CD14-positive monocyte (primary cell): ENCODE measurements around the gene TTLL13. TPM values are rescaled to one million over a fixed set of nuclear protein-coding genes. Genes with fewer than 3 reads are reported as not detected.

Experiments
- DNase-seq, 3 donors: peaks; one replicate each; pipeline ENCODE4 v3.0.0-alpha.2; 2011 to 2022
- H2AFZ ChIP-seq: 2 replicates; pipeline ENCODE4 v1.6.0; 2012; ENCODE audit warnings: mild to moderate bottlenecking, low read depth, low read length, inconsistent platforms; ENCODE audit not compliant: insufficient read depth, poor library complexity, severe bottlenecking
- H3K27ac ChIP-seq, 2 donors: 1 replicate in 1 of 2; 2 replicates in 1 of 2; pipeline ENCODE4 v1.5.1; 2012 to 2013; ENCODE audit warnings: low read length in 2 of 2, control low read depth in 1 of 2, inconsistent platforms in 1 of 2, low read depth in 1 of 2, mild to moderate bottlenecking in 1 of 2
- H3K27me3 ChIP-seq, 2 donors: one replicate each; pipeline versions ENCODE4 v1.6.0 to v1.6.1; 2011 to 2013; ENCODE audit warnings: low read length in 2 of 2; ENCODE audit not compliant: control insufficient read depth in 2 of 2, insufficient read depth in 2 of 2
- H3K36me3 ChIP-seq, 2 donors: replicated peaks in 1 of 2; 1 replicate in 1 of 2; 2 replicates in 1 of 2; pipeline versions ENCODE4 v1.5.1 to v1.6.1; 2012 to 2013; ENCODE audit warnings: low read length in 2 of 2, control low read depth in 1 of 2, inconsistent platforms in 1 of 2, mild to moderate bottlenecking in 1 of 2; ENCODE audit not compliant: insufficient read depth in 2 of 2, control insufficient read depth in 1 of 2
- H3K4me1 ChIP-seq, 2 donors: 1 replicate in 1 of 2; 2 replicates in 1 of 2; pipeline versions ENCODE4 v1.5.1 to v1.6.1; 2012 to 2013; ENCODE audit warnings: low read length in 2 of 2, control low read depth in 1 of 2, inconsistent platforms in 1 of 2, mild to moderate bottlenecking in 1 of 2, moderate library complexity in 1 of 2; ENCODE audit not compliant: insufficient read depth in 2 of 2, control insufficient read depth in 1 of 2
- H3K4me2 ChIP-seq: replicated peaks from 2 replicates; pipeline ENCODE3; 2012; ENCODE audit warnings: low read length, moderate library complexity, mild to moderate bottlenecking; ENCODE audit not compliant: poor library complexity, severe bottlenecking; ENCODE audit errors: extremely low read depth
- H3K4me3 ChIP-seq, 3 experiments: fragments of 200-600 bp in 1 of 3; sonication (generic) in 1 of 3; replicated peaks in 1 of 3; 1 replicate in 2 of 3; 2 replicates in 1 of 3; pipeline ENCODE4 v1.5.1; 2011 to 2013; ENCODE audit warnings: low read length in 3 of 3, mild to moderate bottlenecking in 3 of 3, control low read depth in 2 of 3, low read depth in 2 of 3, inconsistent platforms in 1 of 3, moderate library complexity in 1 of 3
- H3K79me2 ChIP-seq: 2 replicates; pipeline ENCODE4 v1.6.0; 2012; ENCODE audit warnings: mild to moderate bottlenecking, control low read depth, inconsistent platforms, low read length, moderate library complexity; ENCODE audit not compliant: insufficient read depth
- H3K9ac ChIP-seq: 2 replicates; pipeline ENCODE4 v1.6.0; 2017; ENCODE audit warnings: low read length, mild to moderate bottlenecking; ENCODE audit not compliant: insufficient read depth, poor library complexity, severe bottlenecking
- H3K9me3 ChIP-seq, 2 donors: replicated peaks in 1 of 2; 1 replicate in 1 of 2; 2 replicates in 1 of 2; pipeline versions ENCODE4 v1.5.1 to v1.6.1; 2012 to 2013; ENCODE audit warnings: low read length in 2 of 2, control low read depth in 1 of 2; ENCODE audit not compliant: control insufficient read depth in 1 of 2, insufficient read depth in 1 of 2
- H4K20me1 ChIP-seq: 2 replicates; pipeline ENCODE4 v1.6.0; 2012; ENCODE audit warnings: mild to moderate bottlenecking, low read length, control low read depth, moderate library complexity; ENCODE audit not compliant: insufficient read depth
- H3K27ac Mint-ChIP-seq, 7 donors: one replicate each; pipeline ENCODE4 v1.8.0; 2020; ENCODE audit warnings: mild to moderate bottlenecking in 7 of 7, mixed read lengths in 7 of 7, moderate library complexity in 6 of 7, inconsistent platforms in 2 of 7
- H3K27me3 Mint-ChIP-seq, 3 donors: one replicate each; pipeline ENCODE4 v1.8.0; 2021 to 2022; ENCODE audit warnings: low read depth in 3 of 3, mild to moderate bottlenecking in 3 of 3, mixed read lengths in 3 of 3, moderate library complexity in 3 of 3, inconsistent platforms in 1 of 3
- H3K36me3 Mint-ChIP-seq, 2 donors: one replicate each; pipeline ENCODE4 v1.8.0; 2020; ENCODE audit warnings: mixed read lengths in 2 of 2, inconsistent platforms in 1 of 2, mild to moderate bottlenecking in 1 of 2
- H3K4me1 Mint-ChIP-seq: one replicate; pipeline ENCODE4 v1.8.0; 2020; ENCODE audit warnings: mild to moderate bottlenecking, mixed read lengths
- H3K4me3 Mint-ChIP-seq, 2 donors: one replicate each; pipeline ENCODE4 v1.8.0; 2020; ENCODE audit warnings: mild to moderate bottlenecking in 2 of 2, mixed read lengths in 2 of 2, moderate library complexity in 1 of 2
- H3K9me3 Mint-ChIP-seq, 7 donors: one replicate each; pipeline ENCODE4 v1.8.0; 2020 to 2022; ENCODE audit warnings: mixed read lengths in 7 of 7, mild to moderate bottlenecking in 6 of 7, moderate library complexity in 6 of 7, inconsistent platforms in 2 of 7
- WGBS: methylation state at CpG from one replicate; pipeline ENCODE4 v1.1.5; 2013; ENCODE audit warnings: missing lambda C conversion rate; ENCODE audit not compliant: insufficient coverage; 5-methylcytosine and 5-hydroxymethylcytosine counted together
- intact Hi-C, 2 donors: fragments of 100-400 bp; cut with micrococcal nuclease; formaldehyde crosslinking; loops; one replicate each; pipeline versions ENCODE4 v1.15.0 to v1.15.1; 2023
- polyA plus RNA-seq, 3 donors: library from polyadenylated mRNA; depleted of rRNA in 1 of 3; unstranded in 2 of 3; stranded (reverse) in 1 of 3; fragments of 300-500 nt in 2 of 3; fragments of >200 nt in 1 of 3; fragmentation: Illumina TruSeq in 2 of 3; gene quantifications; 1 replicate in 2 of 3; 2 replicates in 1 of 3; pipeline ENCODE4 v1.2.3, GENCODE V29; 2012 to 2021
- TF ChIP-seq, protein P1 (sequence below): fragments of 200-600 bp; IDR thresholded peaks from one replicate; pipeline ENCODE4 v1.8.0; 2022; ENCODE audit warnings: antibody characterized with exemption, mild to moderate bottlenecking

TTLL13 gene
- polyA plus RNA-seq, 3 donors = 0.08 to 0.13 TPM; not detected in 1

DNA sequence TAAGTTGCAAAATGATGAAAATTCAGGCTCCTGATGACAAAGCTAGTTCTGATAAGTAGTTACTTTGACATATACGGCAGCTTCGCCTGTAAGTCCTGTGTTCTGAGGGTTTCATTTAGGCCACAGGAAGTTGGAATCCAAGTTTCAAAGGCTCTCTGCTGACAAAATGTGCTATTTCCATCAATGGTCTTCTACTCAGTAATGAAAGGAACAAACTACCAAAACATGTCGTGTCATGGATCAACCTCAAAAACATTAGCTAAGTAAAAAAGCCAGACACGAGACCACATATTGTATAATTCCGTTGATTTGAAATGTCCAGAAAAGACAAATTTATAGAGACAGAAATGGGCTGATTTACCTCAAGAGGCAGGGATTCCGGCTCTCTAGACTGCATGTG is 38.6 kb downstream of the TTLL13 start:
- H3K27me3 Mint-ChIP-seq = peaks cover 0 to 4% (median 0%) of the 10 kb centered on the region in 3 donors
- H3K4me2 ChIP-seq = no peak overlapping the region
- H3K27ac ChIP-seq = no peak overlapping the region
- TF ChIP-seq, protein P1, sequence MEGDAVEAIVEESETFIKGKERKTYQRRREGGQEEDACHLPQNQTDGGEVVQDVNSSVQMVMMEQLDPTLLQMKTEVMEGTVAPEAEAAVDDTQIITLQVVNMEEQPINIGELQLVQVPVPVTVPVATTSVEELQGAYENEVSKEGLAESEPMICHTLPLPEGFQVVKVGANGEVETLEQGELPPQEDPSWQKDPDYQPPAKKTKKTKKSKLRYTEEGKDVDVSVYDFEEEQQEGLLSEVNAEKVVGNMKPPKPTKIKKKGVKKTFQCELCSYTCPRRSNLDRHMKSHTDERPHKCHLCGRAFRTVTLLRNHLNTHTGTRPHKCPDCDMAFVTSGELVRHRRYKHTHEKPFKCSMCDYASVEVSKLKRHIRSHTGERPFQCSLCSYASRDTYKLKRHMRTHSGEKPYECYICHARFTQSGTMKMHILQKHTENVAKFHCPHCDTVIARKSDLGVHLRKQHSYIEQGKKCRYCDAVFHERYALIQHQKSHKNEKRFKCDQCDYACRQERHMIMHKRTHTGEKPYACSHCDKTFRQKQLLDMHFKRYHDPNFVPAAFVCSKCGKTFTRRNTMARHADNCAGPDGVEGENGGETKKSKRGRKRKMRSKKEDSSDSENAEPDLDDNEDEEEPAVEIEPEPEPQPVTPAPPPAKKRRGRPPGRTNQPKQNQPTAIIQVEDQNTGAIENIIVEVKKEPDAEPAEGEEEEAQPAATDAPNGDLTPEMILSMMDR = no peak
- H2AFZ ChIP-seq = no peak overlapping the region
- H3K4me1 ChIP-seq = peaks cover 0 to 5% of the 10 kb centered on the region in 2 donors
- no peaks in the 10 kb centered on the region for H3K9me3 ChIP-seq
- H3K27ac Mint-ChIP-seq = no peak overlapping the region
- no peaks in the 10 kb centered on the region for H4K20me1 ChIP-seq
- no peak overlapping the region for H3K4me3 Mint-ChIP-seq
- H3K36me3 Mint-ChIP-seq = no peaks in the 10 kb centered on the region
- no peak for DNase-seq
- 36% methylated on average over 2 of the region's 6 CpGs for WGBS
- no peak overlapping the region for H3K9ac ChIP-seq
- H3K27me3 ChIP-seq = no peaks in the 10 kb centered on the region
- H3K4me1 Mint-ChIP-seq = peaks cover 2% of the 10 kb centered on the region
- intact Hi-C loops = loop anchor here in 1 of 2 donors (10.0 kb wide), 1 partner anchor 143 kb away; no protein-coding TSS in a partner anchor
- no peaks in the 10 kb centered on the region for H3K79me2 ChIP-seq
- no peaks in the 10 kb centered on the region for H3K36me3 ChIP-seq
- H3K9me3 Mint-ChIP-seq = no peaks in the 10 kb centered on the region
- H3K4me3 ChIP-seq = no peak overlapping the region

DNA sequence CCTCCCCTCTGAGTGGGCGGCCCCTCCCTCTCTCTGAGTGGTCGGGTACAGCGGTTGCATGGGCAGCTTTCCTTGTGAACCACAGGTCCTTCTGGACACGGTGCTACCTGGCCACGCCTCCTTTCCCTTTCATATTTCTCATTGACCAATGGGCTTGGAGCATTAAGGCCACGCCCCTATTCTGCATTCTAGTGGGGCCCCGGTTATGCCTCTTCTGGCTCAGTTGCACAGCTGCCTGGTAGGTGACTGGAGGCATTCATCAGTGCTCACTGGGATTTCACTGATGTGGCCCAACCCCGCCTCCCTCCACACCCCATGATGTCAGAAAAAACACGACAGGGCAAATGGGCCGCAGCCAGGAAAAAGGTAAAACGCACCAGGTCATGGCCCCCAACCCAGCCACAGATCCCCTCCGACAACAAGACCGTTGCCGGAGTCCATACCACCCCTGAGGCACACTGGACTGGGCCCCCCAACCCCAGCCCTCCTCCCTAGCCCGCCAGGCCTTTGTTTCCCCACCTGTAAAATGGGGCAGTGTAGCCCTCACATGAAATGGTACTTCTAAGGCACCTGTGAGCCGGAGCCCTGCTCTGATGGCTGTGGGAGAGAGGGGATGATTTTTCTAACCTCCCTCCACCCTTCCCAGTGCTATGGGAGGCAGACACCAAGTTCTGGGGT is 42.5 kb downstream of the TTLL13 start:
- intact Hi-C loops = no loop called here
- 75% methylated on average over 11 of the region's 16 CpGs for WGBS

More for the DNA sequence above, 42.5 kb downstream of the TTLL13 start:
- H4K20me1 ChIP-seq = no peaks in the 10 kb centered on the region
- TF ChIP-seq, protein P1 = no peak
- H3K79me2 ChIP-seq = no peaks in the 10 kb centered on the region
- Mint-ChIP-seq H3K27me3 (peaks cover 0 to 6% (median 2%) of the 10 kb centered on the region in 3 donors), H3K4me1 (peaks cover 6% of the 10 kb centered on the region), H3K36me3 (no peaks in the 10 kb centered on the region), H3K27ac (no peak overlapping the region), H3K4me3 (no peak overlapping the region), H3K9me3 (no peaks in the 10 kb centered on the region)
- H2AFZ ChIP-seq = no peak overlapping the region
- no peak overlapping the region for H3K4me2 ChIP-seq
- no peaks in the 10 kb centered on the region for H3K36me3 ChIP-seq
- H3K27me3 ChIP-seq = no peaks in the 10 kb centered on the region
- H3K4me1 ChIP-seq = peaks cover 0 to 5% of the 10 kb centered on the region in 2 donors
- H3K9me3 ChIP-seq = no peaks in the 10 kb centered on the region
- no peak overlapping the region for H3K9ac ChIP-seq
- DNase-seq = no peak
- H3K4me3 ChIP-seq = no peak overlapping the region
- H3K27ac ChIP-seq = no peak overlapping the region
